ENCODE measurements around the gene NFATC1.

DNA sequence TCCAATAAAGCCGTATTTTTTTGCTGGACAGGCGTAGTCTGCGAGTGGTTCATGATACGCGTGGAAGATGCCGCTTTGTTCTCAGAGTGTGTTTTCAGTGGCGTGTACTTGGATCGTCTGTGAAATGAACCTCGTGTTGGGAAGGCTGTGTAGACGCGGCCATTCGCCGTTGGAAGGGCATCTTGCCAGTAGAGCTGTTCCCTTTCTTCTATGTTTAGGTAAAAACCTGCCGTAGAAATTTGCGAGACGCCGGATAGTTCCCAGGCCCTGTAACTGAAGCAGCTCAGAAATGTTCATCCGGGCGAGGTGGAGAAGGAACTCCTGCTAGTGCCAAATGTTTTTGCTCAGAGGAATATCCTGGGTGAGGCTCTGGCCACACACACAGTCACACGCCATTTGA is 133.6 kb downstream of the NFATC1 start:
- TF ChIP-seq, protein P1, sequence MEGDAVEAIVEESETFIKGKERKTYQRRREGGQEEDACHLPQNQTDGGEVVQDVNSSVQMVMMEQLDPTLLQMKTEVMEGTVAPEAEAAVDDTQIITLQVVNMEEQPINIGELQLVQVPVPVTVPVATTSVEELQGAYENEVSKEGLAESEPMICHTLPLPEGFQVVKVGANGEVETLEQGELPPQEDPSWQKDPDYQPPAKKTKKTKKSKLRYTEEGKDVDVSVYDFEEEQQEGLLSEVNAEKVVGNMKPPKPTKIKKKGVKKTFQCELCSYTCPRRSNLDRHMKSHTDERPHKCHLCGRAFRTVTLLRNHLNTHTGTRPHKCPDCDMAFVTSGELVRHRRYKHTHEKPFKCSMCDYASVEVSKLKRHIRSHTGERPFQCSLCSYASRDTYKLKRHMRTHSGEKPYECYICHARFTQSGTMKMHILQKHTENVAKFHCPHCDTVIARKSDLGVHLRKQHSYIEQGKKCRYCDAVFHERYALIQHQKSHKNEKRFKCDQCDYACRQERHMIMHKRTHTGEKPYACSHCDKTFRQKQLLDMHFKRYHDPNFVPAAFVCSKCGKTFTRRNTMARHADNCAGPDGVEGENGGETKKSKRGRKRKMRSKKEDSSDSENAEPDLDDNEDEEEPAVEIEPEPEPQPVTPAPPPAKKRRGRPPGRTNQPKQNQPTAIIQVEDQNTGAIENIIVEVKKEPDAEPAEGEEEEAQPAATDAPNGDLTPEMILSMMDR (IDR thresholded peaks at IDR 0.05), result no peak
- no peak for TF ChIP-seq POLR2A (IDR thresholded peaks at IDR 0.05)

All from suprapubic skin (tissue), 3 donors.